WTC11 (cell line): Measurements from ENCODE around the gene BCAS1. TPM values are rescaled to one million over a fixed set of nuclear protein-coding genes. Genes with fewer than 3 reads are reported as not detected.
A peak's percentile ranks its signal among the peaks of the same experiment; 100 is the strongest.

Experiments used
- ATAC-seq: fragments of 200-7000 bp; cut with Tn5 transposase; 2 replicates; pipeline ENCODE4 v1.10.0; 2021; ENCODE audit warnings: mild to moderate bottlenecking, moderate library complexity
- CTCF ChIA-PET: fragments of 300-600 bp; sonication (Branson Sonifier 250); formaldehyde crosslinking; loops from one replicate; lab custom pipeline; 2021; ENCODE audit warnings: antibody characterized with exemption; lab: Charles Lee
- POLR2A ChIA-PET: fragments of 350-600 bp; sonication (Branson Sonifier 250); formaldehyde crosslinking; loops from one replicate; lab custom pipeline; 2021; ENCODE audit warnings: antibody characterized with exemption; lab: Charles Lee
- DNase-seq: peaks from one replicate; pipeline ENCODE4 v3.0.0; 2021; ENCODE audit warnings: low spot score
- H3K27ac Mint-ChIP-seq: 2 replicates; pipeline ENCODE4 v1.8.0; 2021; ENCODE audit warnings: mixed read lengths
- H3K27me3 Mint-ChIP-seq: 2 replicates; pipeline ENCODE4 v1.8.0; 2021; ENCODE audit warnings: low read depth, mild to moderate bottlenecking, moderate library complexity, mixed read lengths
- H3K36me3 Mint-ChIP-seq: 2 replicates; pipeline ENCODE4 v1.8.0; 2021; ENCODE audit warnings: mixed read lengths
- H3K4me1 Mint-ChIP-seq: 2 replicates; pipeline ENCODE4 v1.8.0; 2022; ENCODE audit warnings: mixed read lengths
- H3K4me3 Mint-ChIP-seq: 2 replicates; pipeline ENCODE4 v1.8.0; 2021; ENCODE audit warnings: mild to moderate bottlenecking, moderate library complexity, mixed read lengths
- H3K9me3 Mint-ChIP-seq: 2 replicates; pipeline ENCODE4 v1.8.0; 2021; ENCODE audit warnings: mixed read lengths
- CREB1 ChIP-seq: sonication (generic); formaldehyde crosslinking; IDR thresholded peaks from 2 replicates; pipeline ENCODE4 v1.8.0; 2023; ENCODE audit warnings: mild to moderate bottlenecking, missing genetic modification reagents
- KAT7 ChIP-seq: sonication (generic); formaldehyde crosslinking; IDR thresholded peaks from 2 replicates; pipeline ENCODE4 v1.8.1; 2023; ENCODE audit warnings: missing genetic modification reagents, mild to moderate bottlenecking, borderline replicate concordance
- MXD4 ChIP-seq: fragments of 250-450 bp; sonication (Bioruptor Pico); IDR thresholded peaks from 2 replicates; pipeline ENCODE4 v1.8.0; 2021; ENCODE audit warnings: mild to moderate bottlenecking, moderate library complexity, borderline replicate concordance
- RORB ChIP-seq: fragments of 250-450 bp; sonication (Bioruptor Pico); IDR thresholded peaks from 2 replicates; pipeline ENCODE4 v1.9.0; 2021; ENCODE audit warnings: mild to moderate bottlenecking
- SP1 ChIP-seq: sonication (generic); formaldehyde crosslinking; conservative IDR thresholded peaks from 2 replicates; pipeline ENCODE4 v1.8.1; 2022; ENCODE audit warnings: missing genetic modification reagents
- ZNF396 ChIP-seq: fragments of 250-450 bp; sonication (Bioruptor Pico); IDR thresholded peaks from 2 replicates; pipeline ENCODE4 v1.8.0; 2021; ENCODE audit warnings: mild to moderate bottlenecking, moderate library complexity, borderline replicate concordance
- total RNA-seq: library from RNA; stranded (reverse); gene quantifications from 3 replicates; pipeline ENCODE4 v1.2.3, GENCODE V29; 2021
- TF ChIP-seq, protein P1 (sequence below): fragments of 250-450 bp; sonication (Bioruptor Pico); IDR thresholded peaks from 2 replicates; pipeline ENCODE4 v1.9.0; 2021; ENCODE audit warnings: mild to moderate bottlenecking, borderline replicate concordance
- TF ChIP-seq, protein P2 (sequence below): sonication (generic); formaldehyde crosslinking; IDR thresholded peaks from 2 replicates; pipeline ENCODE4 v1.8.0; 2022; ENCODE audit warnings: mild to moderate bottlenecking, missing genetic modification reagents

The BCAS1 gene
- total RNA-seq, 1 experiment from 2014 or later: 0.11 TPM

DNA sequence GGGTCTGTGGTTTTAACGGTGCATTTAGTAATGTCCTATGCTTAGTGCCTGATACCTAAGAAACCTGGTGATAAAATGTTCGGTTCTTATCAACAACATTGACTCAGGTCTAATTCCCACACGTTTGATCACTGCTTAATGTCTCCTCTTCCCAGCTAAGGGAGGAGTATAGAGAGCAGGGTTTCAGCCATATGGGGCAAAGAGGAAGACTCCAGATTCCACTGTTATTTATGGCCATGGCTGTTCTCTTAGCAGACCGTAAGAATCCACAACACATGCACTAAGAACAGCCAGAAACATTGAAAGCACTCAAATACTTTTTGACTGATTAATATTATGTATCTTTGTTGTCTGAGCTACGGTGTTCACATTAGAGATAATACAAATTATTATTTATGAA is 112.1 kb downstream of the BCAS1 start:
- POLR2A ChIA-PET: interaction anchor here (0.5 kb wide), 1 partner anchor 92 kb away, joined by 3 read pairs; no protein-coding TSS in a partner anchor
- Mint-ChIP-seq H3K9me3 (peaks cover 12% of the 10 kb centered on the region), H3K4me1 (peaks cover 21% of the 10 kb centered on the region), H3K4me3 (no peak overlapping the region), H3K27me3 (peaks cover 3% of the 10 kb centered on the region), H3K27ac (no peak overlapping the region), H3K36me3 (peaks cover 4% of the 10 kb centered on the region)
- DNase-seq (no peak), ATAC-seq (no peak)
- no peak for TF ChIP-seq ZNF396
- TF ChIP-seq, protein P1, sequence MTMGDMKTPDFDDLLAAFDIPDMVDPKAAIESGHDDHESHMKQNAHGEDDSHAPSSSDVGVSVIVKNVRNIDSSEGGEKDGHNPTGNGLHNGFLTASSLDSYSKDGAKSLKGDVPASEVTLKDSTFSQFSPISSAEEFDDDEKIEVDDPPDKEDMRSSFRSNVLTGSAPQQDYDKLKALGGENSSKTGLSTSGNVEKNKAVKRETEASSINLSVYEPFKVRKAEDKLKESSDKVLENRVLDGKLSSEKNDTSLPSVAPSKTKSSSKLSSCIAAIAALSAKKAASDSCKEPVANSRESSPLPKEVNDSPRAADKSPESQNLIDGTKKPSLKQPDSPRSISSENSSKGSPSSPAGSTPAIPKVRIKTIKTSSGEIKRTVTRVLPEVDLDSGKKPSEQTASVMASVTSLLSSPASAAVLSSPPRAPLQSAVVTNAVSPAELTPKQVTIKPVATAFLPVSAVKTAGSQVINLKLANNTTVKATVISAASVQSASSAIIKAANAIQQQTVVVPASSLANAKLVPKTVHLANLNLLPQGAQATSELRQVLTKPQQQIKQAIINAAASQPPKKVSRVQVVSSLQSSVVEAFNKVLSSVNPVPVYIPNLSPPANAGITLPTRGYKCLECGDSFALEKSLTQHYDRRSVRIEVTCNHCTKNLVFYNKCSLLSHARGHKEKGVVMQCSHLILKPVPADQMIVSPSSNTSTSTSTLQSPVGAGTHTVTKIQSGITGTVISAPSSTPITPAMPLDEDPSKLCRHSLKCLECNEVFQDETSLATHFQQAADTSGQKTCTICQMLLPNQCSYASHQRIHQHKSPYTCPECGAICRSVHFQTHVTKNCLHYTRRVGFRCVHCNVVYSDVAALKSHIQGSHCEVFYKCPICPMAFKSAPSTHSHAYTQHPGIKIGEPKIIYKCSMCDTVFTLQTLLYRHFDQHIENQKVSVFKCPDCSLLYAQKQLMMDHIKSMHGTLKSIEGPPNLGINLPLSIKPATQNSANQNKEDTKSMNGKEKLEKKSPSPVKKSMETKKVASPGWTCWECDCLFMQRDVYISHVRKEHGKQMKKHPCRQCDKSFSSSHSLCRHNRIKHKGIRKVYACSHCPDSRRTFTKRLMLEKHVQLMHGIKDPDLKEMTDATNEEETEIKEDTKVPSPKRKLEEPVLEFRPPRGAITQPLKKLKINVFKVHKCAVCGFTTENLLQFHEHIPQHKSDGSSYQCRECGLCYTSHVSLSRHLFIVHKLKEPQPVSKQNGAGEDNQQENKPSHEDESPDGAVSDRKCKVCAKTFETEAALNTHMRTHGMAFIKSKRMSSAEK: no peak
- TF ChIP-seq, protein P2, sequence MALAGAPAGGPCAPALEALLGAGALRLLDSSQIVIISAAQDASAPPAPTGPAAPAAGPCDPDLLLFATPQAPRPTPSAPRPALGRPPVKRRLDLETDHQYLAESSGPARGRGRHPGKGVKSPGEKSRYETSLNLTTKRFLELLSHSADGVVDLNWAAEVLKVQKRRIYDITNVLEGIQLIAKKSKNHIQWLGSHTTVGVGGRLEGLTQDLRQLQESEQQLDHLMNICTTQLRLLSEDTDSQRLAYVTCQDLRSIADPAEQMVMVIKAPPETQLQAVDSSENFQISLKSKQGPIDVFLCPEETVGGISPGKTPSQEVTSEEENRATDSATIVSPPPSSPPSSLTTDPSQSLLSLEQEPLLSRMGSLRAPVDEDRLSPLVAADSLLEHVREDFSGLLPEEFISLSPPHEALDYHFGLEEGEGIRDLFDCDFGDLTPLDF: no peak
- CTCF ChIA-PET: interaction anchor here (0.5 to 2.4 kb wide), 9 partner anchors 15 to 546 kb away, joined by 3 to 8 read pairs (median 4); no protein-coding TSS in a partner anchor

DNA sequence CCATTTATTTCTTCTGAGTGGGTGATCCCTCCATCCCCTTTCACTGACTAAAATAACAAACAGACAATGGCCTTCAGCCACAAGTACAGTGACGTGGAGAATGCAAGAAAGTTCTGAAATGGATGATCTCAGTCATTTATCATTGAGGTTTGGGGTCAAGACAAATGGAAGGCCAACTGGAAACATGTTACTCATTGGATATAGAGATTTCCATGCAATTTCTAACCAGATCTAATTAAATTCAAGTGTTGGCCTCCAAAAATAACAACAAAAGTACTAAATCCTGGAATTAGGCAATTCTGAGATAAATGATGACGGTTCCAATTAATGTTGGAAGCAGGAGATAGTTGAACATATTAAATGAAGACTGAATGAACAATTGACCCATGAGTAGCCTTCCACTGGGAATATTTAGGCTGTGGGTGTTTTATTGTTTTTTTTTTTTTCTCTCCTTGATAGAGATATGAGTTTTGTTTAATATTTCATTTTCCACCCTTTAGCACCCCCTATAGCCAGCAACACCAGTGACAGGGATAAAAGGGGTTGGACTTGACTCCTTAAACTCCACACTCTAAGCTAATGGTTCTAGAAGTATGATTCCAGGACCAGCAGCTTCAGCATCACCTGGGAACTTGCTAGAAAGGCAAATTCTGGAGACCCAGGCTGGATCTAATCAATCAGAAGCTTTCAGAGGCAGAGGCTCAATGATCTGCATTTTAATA is 112.8 kb downstream of the BCAS1 start:
- peaks cover 19% of the 10 kb centered on the region for H3K9me3 Mint-ChIP-seq
- CTCF ChIA-PET: interaction anchor here (0.5 to 2.4 kb wide), 9 partner anchors 16 to 545 kb away, joined by 3 to 8 read pairs (median 4); no protein-coding TSS in a partner anchor
- peaks cover 3% of the 10 kb centered on the region for H3K27me3 Mint-ChIP-seq
- ATAC-seq (peak; percentile 38; the same call in 1 of the 2 replicates), DNase-seq (no peak)
- peaks cover 21% of the 10 kb centered on the region for H3K4me1 Mint-ChIP-seq
- POLR2A ChIA-PET: interaction anchor here (0.5 kb wide), 1 partner anchor 91 kb away, joined by 3 read pairs; no protein-coding TSS in a partner anchor
- H3K4me3 Mint-ChIP-seq: no peak overlapping the region
- no peak overlapping the region for H3K27ac Mint-ChIP-seq
- no peak for TF ChIP-seq CREB1
- peaks cover 10% of the 10 kb centered on the region for H3K36me3 Mint-ChIP-seq

DNA sequence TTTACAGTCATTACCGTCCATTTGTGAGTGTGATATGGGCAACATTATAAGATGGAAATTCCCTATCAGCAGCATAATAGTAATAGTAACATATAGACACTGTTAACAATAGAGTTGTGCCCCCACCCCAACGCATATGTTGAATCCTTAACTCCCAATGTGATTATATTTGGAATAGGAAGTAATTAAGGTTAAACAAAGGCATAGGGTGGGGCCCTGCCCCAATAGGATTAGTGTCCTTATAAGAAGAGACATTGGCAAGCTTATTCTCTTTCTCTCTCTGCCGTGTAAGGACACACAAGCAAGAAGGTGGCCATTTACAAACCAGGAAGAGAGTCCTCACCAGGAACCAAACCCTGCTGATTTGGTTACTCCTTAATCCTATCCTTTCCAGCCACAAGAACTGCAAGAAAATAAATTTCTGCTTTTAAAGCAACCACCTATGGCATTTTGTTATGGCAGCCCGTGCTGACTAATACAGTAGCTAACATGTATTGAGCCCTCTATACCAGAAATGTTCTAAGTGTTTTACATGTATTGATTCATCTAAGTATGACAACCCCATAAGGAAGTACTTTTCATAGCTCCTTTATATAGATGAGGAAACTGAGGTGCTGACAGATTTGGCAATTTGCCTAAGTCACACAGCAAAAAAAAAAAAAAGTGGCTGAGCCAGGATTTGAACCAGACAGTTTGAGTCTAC is 114.2 kb downstream of the BCAS1 start:
- H3K27me3 Mint-ChIP-seq: peaks cover 3% of the 10 kb centered on the region
- no peak for DNase-seq
- no peak overlapping the region for H3K4me3 Mint-ChIP-seq
- ATAC-seq: no peak
- no peak overlapping the region for H3K27ac Mint-ChIP-seq
- ChIA-PET CTCF (interaction anchor here (1.2 kb wide), 1 partner anchor 740 kb away, joined by 3 read pairs; no protein-coding TSS in a partner anchor), POLR2A (no interaction called here)
- H3K9me3 Mint-ChIP-seq: peaks cover 31% of the 10 kb centered on the region
- no peak for TF ChIP-seq SP1
- no peak for TF ChIP-seq RORB
- TF ChIP-seq KAT7 (CRISPR knock-in tag): no peak
- TF ChIP-seq, protein P1: no peak
- TF ChIP-seq MXD4: no peak
- H3K36me3 Mint-ChIP-seq: peaks cover 20% of the 10 kb centered on the region
- H3K4me1 Mint-ChIP-seq: peaks cover 11% of the 10 kb centered on the region
